GM18519 (cell line): ENCODE results near the gene ZMYM5.
"Not testable (repeated sequence)": the region's sequence is repeated elsewhere in the genome, so short reads cannot be mapped to it uniquely, and the experiment has no call there.

Source experiments
- ATAC-seq: cut with Tn5 transposase; IDR thresholded peaks from one replicate; pipeline ENCODE4 v1.9.1; 2021; ENCODE audit warnings: mild to moderate bottlenecking, moderate library complexity; ENCODE audit not compliant: unreplicated experiment, low FRiP score

The ZMYM5 gene

GRCh38 chr13:19863323-19864023 is at the start of gene ZMYM5:
ZMYM5 (minus strand) TSS chr13:19863649; CDS start chr13:19852180, 11,469 bp downstream.
- peak; percentile 77 for ATAC-seq

GRCh38 chr13:19910336-19911072 is 47.1 kb upstream of the ZMYM5 start:
- no peak for ATAC-seq

GRCh38 chr13:19908350-19908986 is 45.0 kb upstream of the ZMYM5 start:
- ATAC-seq = no peak

GRCh38 chr13:19905487-19906195 is 42.2 kb upstream of the ZMYM5 start:
- ATAC-seq = not testable (repeated sequence)

GRCh38 chr13:19890030-19890429 is 26.6 kb upstream of the ZMYM5 start:
- ATAC-seq = no peak

GRCh38 chr13:19888799-19889198 is 25.4 kb upstream of the ZMYM5 start:
- no peak for ATAC-seq

- no peak for ATAC-seq
Observed at GRCh38 chr13:19882231-19882630, 18.8 kb upstream of the ZMYM5 start.

GRCh38 chr13:19881641-19882040 is 18.2 kb upstream of the ZMYM5 start:
- no peak for ATAC-seq

- ATAC-seq = no peak
Observed at GRCh38 chr13:19864746-19865309, 1.4 kb upstream of the ZMYM5 start.

- peak; percentile 20 for ATAC-seq
Observed at GRCh38 chr13:19864024-19864745, 736 bp upstream of the ZMYM5 start.

- ATAC-seq = peak; percentile 1
Observed at GRCh38 chr13:19862481-19863313, 752 bp downstream of the ZMYM5 start.

- no peak for ATAC-seq
Observed at GRCh38 chr13:19861762-19862161, 1.7 kb downstream of the ZMYM5 start.

- ATAC-seq = no peak
Observed at GRCh38 chr13:19860884-19861655, 2.4 kb downstream of the ZMYM5 start.

GRCh38 chr13:19857637-19858036 is 5.8 kb downstream of the ZMYM5 start:
- not testable (repeated sequence) for ATAC-seq

- ATAC-seq = no peak
Observed at GRCh38 chr13:19852766-19853165, 10.7 kb downstream of the ZMYM5 start.

GRCh38 chr13:19845758-19846157 is 17.7 kb downstream of the ZMYM5 start:
- ATAC-seq = no peak

GRCh38 chr13:19838865-19839275 is 24.6 kb downstream of the ZMYM5 start:
- no peak for ATAC-seq

GRCh38 chr13:19836472-19836871 is 27.0 kb downstream of the ZMYM5 start:
- ATAC-seq = no peak
